Stimulated activated CD4-positive, alpha-beta T cell treated with anti-CD3 and anti-CD28 coated beads, Interleukin-12 subunit alpha, Interleukin-12 subunit beta, amount 100 ng/mL, for 24 hours (primary cell): ENCODE measurements around the gene ZNF710.
A peak's percentile ranks its signal among the peaks of the same experiment; 100 is the strongest.
"Not testable (repeated sequence)": the region's sequence is repeated elsewhere in the genome, so short reads cannot be mapped to it uniquely, and the experiment has no call there.

Experiments
- DNase-seq, 2 experiments: peaks; one replicate each; pipeline ENCODE4 v3.0.0-alpha.2; 2020; ENCODE audit warnings: low read depth in 2 of 2

Gene ZNF710

GRCh38 chr15:90001062-90001682, at the start of gene ZNF710:
Gene ZNF710, plus strand, starts transcription at chr15:90001324. Its CDS starts 65,814 bp downstream, at chr15:90067138.
- peak in 1 of 2 experiments; percentile 14 for DNase-seq

- no peak for DNase-seq
These were observed 46.6 kb upstream of the ZNF710 start for GRCh38 chr15:89954541-89954940.

GRCh38 chr15:89955449-89955998, 45.6 kb upstream of the ZNF710 start:
- DNase-seq = not testable (repeated sequence)

GRCh38 chr15:89958107-89958805, 42.9 kb upstream of the ZNF710 start:
- no peak for DNase-seq

- DNase-seq = no peak
These were observed 37.6 kb upstream of the ZNF710 start for GRCh38 chr15:89963301-89964231.

- DNase-seq = no peak
These were observed 36.7 kb upstream of the ZNF710 start for GRCh38 chr15:89964232-89964954.

- no peak for DNase-seq
These were observed 33.2 kb upstream of the ZNF710 start for GRCh38 chr15:89967881-89968280.

- DNase-seq = peak in 1 of 2 experiments; percentile 37
These were observed 29.5 kb upstream of the ZNF710 start for GRCh38 chr15:89971592-89971997.

GRCh38 chr15:89972085-89972484, 29.0 kb upstream of the ZNF710 start:
- DNase-seq = no peak

GRCh38 chr15:89975482-89976245, 25.5 kb upstream of the ZNF710 start:
- DNase-seq = no peak

- DNase-seq = no peak
These were observed 24.9 kb upstream of the ZNF710 start for GRCh38 chr15:89976246-89976600.

- not testable (repeated sequence) for DNase-seq
These were observed 23.3 kb upstream of the ZNF710 start for GRCh38 chr15:89977836-89978235.

GRCh38 chr15:89978914-89979313, 22.2 kb upstream of the ZNF710 start:
- no peak for DNase-seq

GRCh38 chr15:89980896-89981295, 20.2 kb upstream of the ZNF710 start:
- no peak for DNase-seq

GRCh38 chr15:89982315-89983055, 18.6 kb upstream of the ZNF710 start:
- DNase-seq = no peak

- no peak for DNase-seq
These were observed 17.1 kb upstream of the ZNF710 start for GRCh38 chr15:89984001-89984400.

GRCh38 chr15:89984421-89985010, 16.6 kb upstream of the ZNF710 start:
- no peak for DNase-seq

- no peak for DNase-seq
These were observed 16.0 kb upstream of the ZNF710 start for GRCh38 chr15:89985111-89985510.

- DNase-seq = no peak
These were observed 9.8 kb upstream of the ZNF710 start for GRCh38 chr15:89991312-89991711.

GRCh38 chr15:89993349-89993748, 7.8 kb upstream of the ZNF710 start:
- DNase-seq = no peak
